Mesodermal cell (in vitro differentiated cells): Measurements from ENCODE around the gene TMEM150A.
"Not testable (repeated sequence)": the region's sequence is repeated elsewhere in the genome, so short reads cannot be mapped to it uniquely, and the experiment has no call there.

Experiments used
- H3K27ac ChIP-seq: 2 replicates; pipeline ENCODE4 v1.7.0; 2013; ENCODE audit warnings: mild to moderate bottlenecking, low read depth, low read length, moderate library complexity; ENCODE audit not compliant: severe bottlenecking
- H3K36me3 ChIP-seq: 2 replicates; pipeline ENCODE4 v1.7.1; 2013; ENCODE audit warnings: mild to moderate bottlenecking, low read length, moderate library complexity; ENCODE audit not compliant: control insufficient read depth, insufficient read depth
- H3K4me1 ChIP-seq: one replicate; pipeline ENCODE4 v1.7.1; 2013; ENCODE audit warnings: mild to moderate bottlenecking, low read length; ENCODE audit not compliant: insufficient read depth, control insufficient read depth, poor library complexity, severe bottlenecking
- H3K4me3 ChIP-seq: 2 replicates; pipeline ENCODE4 v1.7.0; 2013; ENCODE audit warnings: low read length, control low read depth, mild to moderate bottlenecking; ENCODE audit not compliant: insufficient read depth, poor library complexity, severe bottlenecking; ENCODE audit errors: extremely low read depth
- H3K9me3 ChIP-seq: 2 replicates; pipeline ENCODE4 v1.7.1; 2013; ENCODE audit warnings: mild to moderate bottlenecking, low read length, moderate library complexity; ENCODE audit not compliant: control insufficient read depth
- WGBS, 2 experiments: methylation state at CpG; one replicate each; pipeline ENCODE4 v1.1.5; 2013; ENCODE audit warnings: missing lambda C conversion rate in 2 of 2; ENCODE audit not compliant: insufficient coverage in 2 of 2; 5-methylcytosine and 5-hydroxymethylcytosine counted together

TMEM150A gene

GRCh38 chr2:85600235-85600575, 2.3 kb downstream of the TMEM150A start:
- 86 to 100% methylated on average over 1 to 3 of the region's 3 CpGs for WGBS, 2 experiments
- H3K36me3 ChIP-seq: peaks cover 45% of the 10 kb centered on the region
- H3K4me3 ChIP-seq: no peak overlapping the region
- peaks cover 12% of the 10 kb centered on the region for H3K4me1 ChIP-seq
- H3K9me3 ChIP-seq: no peaks in the 10 kb centered on the region
- H3K27ac ChIP-seq: no peak overlapping the region

- H3K4me1 ChIP-seq: peaks cover 10% of the 10 kb centered on the region
- whole genome bisulfite sequencing, 2 experiments: 88 to 92% methylated on average over 13 to 17 of the region's 17 CpGs
- H3K4me3 ChIP-seq: no peak overlapping the region
- H3K36me3 ChIP-seq: peaks cover 41% of the 10 kb centered on the region
- no peaks in the 10 kb centered on the region for H3K9me3 ChIP-seq
- no peak overlapping the region for H3K27ac ChIP-seq
These were observed 2.8 kb downstream of the TMEM150A start for GRCh38 chr2:85599468-85600234.

DNA sequence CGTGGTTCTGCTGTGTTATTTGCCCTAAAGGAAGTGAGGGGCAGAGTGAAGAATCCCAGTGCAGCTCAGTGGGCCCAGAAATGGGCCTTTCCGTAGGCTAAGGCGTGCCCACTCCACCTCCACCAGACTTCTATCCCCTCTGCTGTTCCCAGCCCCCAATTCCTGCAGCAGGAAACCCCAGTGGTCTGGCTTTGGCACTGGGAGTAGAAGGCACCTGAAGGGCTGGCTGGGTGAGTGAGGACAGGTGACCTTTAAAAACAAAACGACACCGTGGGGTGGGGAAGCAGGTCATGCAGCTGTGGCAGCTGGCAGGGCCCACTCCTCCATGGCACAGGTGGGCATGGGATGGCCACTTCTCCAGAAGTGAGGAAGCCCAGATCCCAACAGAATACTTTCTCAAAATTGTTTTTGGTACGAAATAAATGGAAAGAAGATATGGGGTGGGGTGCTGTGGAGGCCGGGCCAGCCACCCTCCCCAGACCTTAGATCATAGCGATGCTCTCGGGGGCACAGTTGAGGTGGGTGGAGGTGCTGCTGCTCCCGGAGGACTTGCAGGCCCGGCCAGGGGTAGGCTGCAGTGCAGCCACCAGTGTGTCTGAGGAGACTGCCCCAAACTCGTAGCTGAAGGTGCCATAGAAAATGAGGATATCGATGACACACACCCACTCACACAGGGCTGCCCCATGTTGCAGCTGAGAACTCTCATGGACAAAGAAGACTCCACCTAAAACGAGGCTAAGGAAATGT, 3.7 kb downstream of the TMEM150A start:
- no peak overlapping the region for H3K4me3 ChIP-seq
- WGBS, 2 experiments: 87 to 95% methylated on average over 10 to 12 of the region's 14 CpGs
- no peaks in the 10 kb centered on the region for H3K9me3 ChIP-seq
- no peak overlapping the region for H3K27ac ChIP-seq
- H3K36me3 ChIP-seq: peaks cover 38% of the 10 kb centered on the region
- peaks cover 8% of the 10 kb centered on the region for H3K4me1 ChIP-seq

- 85 to 99% methylated on average over 5 of the region's 5 CpGs for WGBS, 2 experiments
- no peaks in the 10 kb centered on the region for H3K9me3 ChIP-seq
- no peak overlapping the region for H3K4me3 ChIP-seq
- H3K27ac ChIP-seq: no peak overlapping the region
- H3K36me3 ChIP-seq: peaks cover 38% of the 10 kb centered on the region
- peaks cover 6% of the 10 kb centered on the region for H3K4me1 ChIP-seq
These were observed 5.3 kb downstream of the TMEM150A start for GRCh38 chr2:85597241-85597640.

DNA sequence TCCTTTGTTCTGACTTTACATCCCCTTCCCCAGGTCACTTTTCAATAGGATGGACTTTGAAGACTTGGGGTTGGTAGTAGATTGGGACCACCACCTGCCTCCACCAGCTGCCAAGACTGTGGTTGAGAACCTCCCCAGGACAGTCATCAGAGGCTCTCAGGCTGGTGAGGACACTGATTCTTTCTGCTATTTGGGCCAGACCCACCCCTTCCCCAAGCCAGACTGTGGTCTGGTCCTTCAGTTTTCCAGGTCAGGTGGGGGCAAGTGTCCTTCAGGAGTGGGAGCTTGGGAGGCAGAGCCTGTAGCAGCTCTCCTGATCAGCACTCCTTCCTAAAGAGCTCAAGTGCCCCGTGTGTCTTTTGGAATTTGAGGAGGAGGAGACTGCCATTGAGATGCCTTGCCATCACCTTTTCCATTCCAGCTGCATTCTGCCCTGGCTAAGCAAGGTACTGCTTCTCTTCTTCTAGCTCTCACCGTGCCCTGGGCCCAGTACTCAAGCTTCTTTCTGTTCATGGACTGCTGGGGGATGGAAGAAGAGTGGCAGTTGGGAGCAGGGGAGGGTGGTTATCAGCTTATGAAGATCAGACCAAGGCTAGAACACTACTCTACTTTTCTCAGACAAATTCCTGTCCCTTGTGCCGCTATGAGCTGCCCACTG, 5.9 kb downstream of the TMEM150A start:
- Histone ChIP-seq H3K9me3 (no peaks in the 10 kb centered on the region), H3K4me3 (peak overlapping the region; percentile 69), H3K27ac (no peak overlapping the region), H3K4me1 (peaks cover 6% of the 10 kb centered on the region), H3K36me3 (peaks cover 38% of the 10 kb centered on the region)
- 57 to 100% methylated on average over 1 of the region's 3 CpGs for WGBS, 2 experiments

DNA sequence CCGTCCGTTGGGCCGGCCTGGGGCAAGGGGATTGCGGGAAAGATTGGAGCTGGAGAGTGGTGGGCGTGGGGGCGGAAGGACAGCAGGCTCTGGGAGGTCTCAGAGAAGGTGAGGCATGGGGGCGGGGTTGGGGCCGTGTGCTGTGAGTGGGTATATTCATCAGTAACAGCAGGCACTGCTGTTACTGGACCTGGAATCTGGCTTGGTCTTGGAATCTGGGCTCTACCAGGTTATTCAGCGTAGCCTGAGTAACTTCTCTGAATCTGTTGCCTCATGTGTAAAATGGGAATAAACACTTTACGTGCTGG, 6.5 kb downstream of the TMEM150A start:
- H3K27ac ChIP-seq: peak overlapping the region; percentile 81
- H3K4me3 ChIP-seq: peak overlapping the region; percentile 69
- 7 to 9% methylated on average over 7 to 8 of the region's 10 CpGs for WGBS, 2 experiments
- H3K36me3 ChIP-seq: peaks cover 38% of the 10 kb centered on the region
- no peaks in the 10 kb centered on the region for H3K9me3 ChIP-seq
- H3K4me1 ChIP-seq: peaks cover 6% of the 10 kb centered on the region

DNA sequence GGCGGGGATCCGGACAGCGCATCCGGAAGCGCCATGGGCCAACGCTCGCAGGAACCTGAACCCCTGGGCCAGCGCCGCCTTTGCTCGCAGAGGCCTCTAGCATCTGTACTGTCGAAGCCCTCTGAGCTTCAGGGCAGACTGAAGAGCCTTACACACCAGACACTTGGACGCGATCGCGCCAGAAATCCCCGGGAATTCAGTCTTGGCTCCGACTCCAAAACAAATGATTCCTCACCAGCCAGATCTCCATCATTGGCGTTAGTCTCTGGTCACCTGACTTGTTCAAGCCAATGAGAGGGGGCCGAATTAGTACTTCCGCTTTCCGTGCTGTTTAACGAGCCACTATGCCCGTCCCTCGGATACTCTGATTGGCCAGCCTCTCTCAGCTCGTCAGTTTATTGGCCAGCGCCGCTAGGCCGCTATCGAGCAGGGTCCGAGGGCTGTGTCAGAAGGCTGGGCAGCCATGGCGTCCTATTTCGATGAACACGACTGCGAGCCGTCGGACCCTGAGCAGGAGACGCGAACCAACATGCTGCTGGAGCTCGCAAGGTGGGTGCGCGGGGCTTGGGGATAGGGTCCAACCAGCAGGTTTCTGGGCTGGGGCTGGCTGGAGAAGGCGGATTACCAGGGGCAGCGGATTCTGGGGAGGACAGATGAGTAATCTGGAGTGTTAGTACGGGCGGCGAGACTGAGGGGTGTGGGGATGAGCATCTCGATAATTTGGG, 7.0 kb downstream of the TMEM150A start, which contains the start of gene RNF181:
Gene RNF181 (plus strand): TSS at position 445 of the 725 bp plus-strand sequence. CDS start 19 bp downstream, at position 464.
- Histone ChIP-seq H3K4me1 (peaks cover 11% of the 10 kb centered on the region), H3K27ac (peak within 1 kb of the TSS; percentile 81)

GRCh38 chr2:85594715-85595300, 7.7 kb downstream of the TMEM150A start:
- peaks cover 17% of the 10 kb centered on the region for H3K4me1 ChIP-seq
- peaks cover 35% of the 10 kb centered on the region for H3K36me3 ChIP-seq
- H3K27ac ChIP-seq: peak overlapping the region; percentile 81
- 15 to 25% methylated on average over 8 to 13 of the region's 13 CpGs for WGBS, 2 experiments
- peak overlapping the region; percentile 69 for H3K4me3 ChIP-seq
- no peaks in the 10 kb centered on the region for H3K9me3 ChIP-seq

More for the DNA sequence above, 7.0 kb downstream of the TMEM150A start, which contains the start of gene RNF181:
- 0% methylated on average over 46 to 47 of the region's 47 CpGs for WGBS, 2 experiments
- no peaks in the 10 kb centered on the region for H3K9me3 ChIP-seq
- peaks cover 35% of the 10 kb centered on the region for H3K36me3 ChIP-seq
- peak within 1 kb of the TSS; percentile 69 for H3K4me3 ChIP-seq

DNA sequence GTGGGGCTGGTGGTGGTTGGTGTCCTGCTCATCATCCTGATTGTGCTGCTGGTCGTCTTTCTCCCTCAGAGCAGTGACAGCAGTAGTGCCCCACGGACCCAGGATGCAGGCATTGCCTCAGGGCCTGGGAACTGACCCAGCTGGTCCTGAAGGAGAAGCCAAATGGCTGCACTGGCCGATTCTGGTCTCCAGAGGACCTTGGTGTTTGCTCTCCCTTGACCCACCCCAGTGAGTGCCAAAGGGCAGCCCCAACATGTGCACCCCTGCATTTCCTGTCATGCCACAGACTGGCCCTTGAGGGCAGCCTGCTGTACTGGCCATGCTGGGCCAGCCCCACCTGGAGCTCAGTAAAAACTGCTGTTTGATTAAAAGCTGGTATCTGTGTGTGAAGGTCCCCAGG, 9.5 kb downstream of the TMEM150A start:
- whole genome bisulfite sequencing, 2 experiments: 77% methylated on average over 3 of the region's 3 CpGs
- Histone ChIP-seq H3K27ac (no peak overlapping the region), H3K4me1 (peaks cover 26% of the 10 kb centered on the region), H3K9me3 (no peaks in the 10 kb centered on the region), H3K4me3 (no peak overlapping the region), H3K36me3 (peaks cover 17% of the 10 kb centered on the region)

- Histone ChIP-seq H3K4me1 (peaks cover 32% of the 10 kb centered on the region), H3K36me3 (peaks cover 10% of the 10 kb centered on the region)
- H3K9me3 ChIP-seq, H3K27ac ChIP-seq, H3K4me3 ChIP-seq: not testable (repeated sequence)
- WGBS, 2 experiments: 90 to 97% methylated on average over 6 to 7 of the region's 9 CpGs
These were observed 10.2 kb downstream of the TMEM150A start for GRCh38 chr2:85592299-85592698.
